GM21390 (cell line): Measurements from ENCODE around the gene AGAP9.
"Not testable (repeated sequence)": the region's sequence is repeated elsewhere in the genome, so short reads cannot be mapped to it uniquely, and the experiment has no call there.

ENCODE experiments used
- ATAC-seq: cut with Tn5 transposase; IDR thresholded peaks from one replicate; pipeline ENCODE4 v1.9.1; 2021; ENCODE audit not compliant: unreplicated experiment

AGAP9 gene

DNA sequence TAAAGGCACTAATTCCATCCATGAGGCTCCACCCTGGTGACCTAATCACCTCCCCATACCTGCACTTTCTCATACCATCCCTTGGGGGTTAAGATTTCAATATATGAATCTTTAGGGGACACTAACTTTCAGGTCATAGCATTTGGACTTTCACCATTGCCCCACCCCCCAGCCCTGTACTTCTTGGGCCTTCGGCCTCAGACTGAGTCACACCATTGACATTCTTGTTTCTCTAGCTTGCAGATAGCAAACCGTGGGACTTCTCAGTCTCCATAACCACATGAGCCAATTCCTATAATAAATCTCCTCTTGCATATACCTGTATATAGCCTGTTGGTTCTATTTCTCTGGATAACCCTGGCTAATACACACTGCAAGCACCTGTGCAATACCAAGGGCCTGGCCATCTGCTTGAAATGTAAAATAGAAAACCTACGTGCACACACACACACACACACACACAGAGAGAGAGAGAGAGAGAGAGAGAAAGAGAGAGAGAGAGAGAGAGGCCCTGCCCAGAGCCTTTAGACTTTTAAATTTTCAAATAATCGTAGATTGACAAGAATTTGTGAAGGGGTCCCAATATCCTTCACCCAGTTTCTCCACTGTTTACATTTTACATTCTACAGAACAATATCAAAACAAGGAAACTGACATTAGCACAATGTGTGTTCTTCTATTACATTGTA, 64.8 kb downstream of the AGAP9 start:
- no peak for ATAC-seq

GRCh38 chr10:47457826-47458225, 65.6 kb downstream of the AGAP9 start:
- no peak for ATAC-seq

DNA sequence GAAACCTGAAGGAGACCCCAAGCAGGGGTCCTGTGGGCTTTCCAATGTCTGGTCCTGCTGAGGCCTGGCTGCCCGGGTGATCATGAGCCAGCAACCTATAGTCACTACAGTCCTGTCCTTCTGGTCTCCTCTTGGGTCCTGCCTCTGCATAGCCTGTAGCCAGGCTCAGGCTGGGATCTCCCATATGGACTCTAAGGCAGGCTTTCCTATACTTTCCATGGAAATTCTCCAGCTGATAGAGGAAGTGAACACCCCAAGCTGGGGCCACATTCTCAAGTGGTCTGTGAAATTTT, 66.0 kb downstream of the AGAP9 start:
- ATAC-seq = no peak

DNA sequence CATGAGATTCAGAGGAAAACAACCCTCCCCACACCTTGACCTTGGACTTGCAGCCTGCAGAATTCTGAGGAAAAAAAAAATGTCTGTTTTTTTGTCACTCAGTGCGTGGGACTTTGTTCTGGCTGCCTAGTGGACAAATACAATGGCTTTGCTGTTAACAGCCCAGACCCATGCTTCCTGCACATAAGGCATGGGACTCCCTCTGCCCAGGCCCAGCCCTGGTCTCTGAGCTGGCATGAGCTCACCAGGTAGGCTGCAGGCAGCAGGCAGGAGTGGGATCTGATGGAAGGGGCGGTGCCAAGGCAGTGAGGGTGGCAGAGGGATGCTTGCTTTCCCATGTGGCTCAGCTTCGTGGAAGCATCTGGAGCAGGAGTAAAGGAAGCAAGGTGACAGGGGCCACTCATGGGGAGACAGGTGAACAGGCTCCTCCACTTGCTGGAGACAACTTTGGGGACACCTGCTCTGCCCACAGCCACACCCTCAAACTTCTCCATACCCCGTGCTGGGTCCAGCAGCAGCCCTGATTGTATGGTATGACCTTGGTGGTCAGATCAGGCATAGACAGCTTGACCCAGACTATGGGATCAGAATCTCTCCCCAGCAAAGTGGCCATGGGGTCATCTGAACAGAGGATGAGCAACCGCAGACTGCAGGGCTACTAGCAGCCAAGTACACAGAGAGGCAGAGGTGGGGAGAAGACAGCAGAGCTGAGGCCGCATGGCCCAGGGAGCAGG, 66.5 kb downstream of the AGAP9 start:
- ATAC-seq = no peak

DNA sequence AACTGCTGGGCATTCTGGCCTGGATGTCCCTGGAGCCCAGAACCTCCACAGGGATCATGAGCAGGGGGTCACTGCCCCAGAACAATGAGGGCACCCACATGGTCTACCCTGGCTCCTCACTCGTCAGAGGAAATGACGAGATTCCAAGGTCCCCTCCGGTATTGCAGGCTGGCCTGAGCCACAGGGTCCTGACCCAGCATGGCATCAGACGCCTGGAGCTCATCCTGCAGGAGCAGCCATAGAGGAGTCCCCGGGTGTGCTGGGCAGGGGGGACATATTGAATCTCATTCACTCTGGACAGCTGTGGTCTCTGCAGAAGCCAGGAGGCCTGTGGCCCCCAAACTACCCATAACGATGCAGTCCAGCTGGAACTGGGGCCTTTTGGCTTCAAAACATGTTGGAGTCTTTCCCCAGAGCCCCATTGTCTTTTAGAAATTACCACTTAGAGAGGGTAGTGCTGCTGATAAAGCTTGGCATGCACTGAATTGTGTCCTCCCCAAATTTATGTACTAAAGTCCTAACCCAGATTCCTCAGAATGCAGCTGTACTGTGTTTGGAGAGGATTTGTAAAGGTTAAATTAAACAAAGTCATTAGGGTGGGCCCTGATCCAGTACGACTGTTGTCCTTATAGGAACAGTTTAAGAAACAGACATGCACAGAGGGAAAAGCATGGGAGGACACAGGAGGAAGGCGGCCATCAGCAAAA, 67.2 kb downstream of the AGAP9 start:
- ATAC-seq = no peak

DNA sequence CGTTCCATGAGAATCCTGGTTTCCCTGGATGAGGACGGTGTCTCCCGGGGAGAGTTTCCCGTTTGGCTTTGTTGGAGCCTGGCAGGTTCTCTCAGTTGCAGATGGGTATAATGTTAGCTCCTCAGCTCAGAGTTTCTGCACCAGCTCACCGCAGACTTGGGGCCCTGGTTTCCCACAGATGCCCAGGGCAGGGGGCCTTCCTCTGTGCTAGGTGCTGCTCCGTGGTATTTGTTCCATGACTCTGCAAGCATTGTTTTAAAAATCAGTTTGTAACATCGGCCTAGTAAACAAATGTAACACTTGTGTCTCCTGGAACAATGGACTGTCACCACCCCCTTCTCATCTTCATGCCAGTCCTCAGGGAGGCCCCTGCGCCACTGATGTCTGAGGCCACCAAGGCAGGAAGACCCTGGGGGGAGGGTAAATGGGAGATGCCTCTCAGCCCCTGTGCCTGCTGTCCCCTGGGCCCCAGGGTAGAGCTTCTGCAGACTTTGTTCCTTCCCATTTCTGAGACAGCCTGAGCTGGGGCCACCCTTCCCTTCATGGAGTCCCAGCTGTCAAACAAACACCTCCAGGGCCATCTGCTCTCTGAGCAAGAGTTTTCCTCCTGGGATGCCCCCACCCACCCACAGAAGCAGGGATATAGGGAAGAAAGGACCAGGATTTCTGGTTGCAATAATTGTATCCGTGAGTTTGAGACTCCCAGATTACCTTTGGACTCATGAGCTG, 67.9 kb downstream of the AGAP9 start:
- not testable (repeated sequence) for ATAC-seq

DNA sequence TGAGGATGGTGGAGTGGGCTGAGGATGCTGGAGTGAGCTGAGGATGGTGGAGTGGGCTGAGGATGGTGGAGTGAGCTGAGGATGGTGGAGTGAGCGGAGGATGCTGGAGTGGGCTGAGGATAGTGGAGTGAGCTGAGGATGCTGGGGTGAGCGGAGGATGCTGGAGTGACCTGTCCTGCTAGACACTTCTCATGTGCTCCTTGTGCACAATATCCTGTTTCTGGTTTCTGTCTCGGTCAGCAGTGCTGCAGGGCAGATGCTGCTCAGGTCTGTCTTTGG, 68.7 kb downstream of the AGAP9 start:
- no peak for ATAC-seq

DNA sequence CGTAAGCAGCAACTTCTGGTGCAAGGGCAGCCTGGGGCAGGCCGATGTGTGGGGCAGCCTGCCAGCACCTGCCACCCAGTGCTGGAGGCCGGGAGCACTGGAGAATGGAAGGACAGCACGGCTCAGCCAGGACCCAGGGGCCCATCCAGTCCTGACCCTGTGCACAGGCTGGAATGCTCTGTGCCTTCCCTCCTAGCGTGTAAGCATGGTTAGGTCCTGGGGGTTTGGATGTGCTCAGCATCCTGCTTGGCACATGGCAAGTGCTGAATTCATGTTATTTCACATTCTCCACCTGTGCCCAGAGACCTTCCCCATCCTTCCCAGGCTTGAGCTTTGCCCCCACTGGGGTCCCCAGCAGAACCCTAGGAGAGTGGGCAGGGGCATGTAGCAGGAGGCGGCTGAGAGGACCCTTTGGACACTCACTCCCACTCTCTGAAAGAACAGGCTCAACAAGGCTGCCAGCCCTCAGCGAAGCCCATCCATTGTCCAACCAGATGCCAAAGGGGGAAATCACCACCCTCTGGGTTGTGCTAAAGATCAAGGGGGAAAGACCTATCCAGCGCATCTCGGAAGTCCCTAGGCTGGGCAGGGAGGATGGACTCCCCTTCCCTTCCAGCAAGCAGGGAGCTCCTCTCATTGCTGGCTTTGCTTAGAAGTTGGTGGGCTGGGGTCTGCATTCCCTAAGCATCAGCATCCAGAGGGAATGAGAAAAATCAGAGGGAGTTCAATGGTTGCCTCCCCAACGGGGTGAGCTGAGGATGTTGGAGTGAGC, 69.2 kb downstream of the AGAP9 start:
- no peak for ATAC-seq

DNA sequence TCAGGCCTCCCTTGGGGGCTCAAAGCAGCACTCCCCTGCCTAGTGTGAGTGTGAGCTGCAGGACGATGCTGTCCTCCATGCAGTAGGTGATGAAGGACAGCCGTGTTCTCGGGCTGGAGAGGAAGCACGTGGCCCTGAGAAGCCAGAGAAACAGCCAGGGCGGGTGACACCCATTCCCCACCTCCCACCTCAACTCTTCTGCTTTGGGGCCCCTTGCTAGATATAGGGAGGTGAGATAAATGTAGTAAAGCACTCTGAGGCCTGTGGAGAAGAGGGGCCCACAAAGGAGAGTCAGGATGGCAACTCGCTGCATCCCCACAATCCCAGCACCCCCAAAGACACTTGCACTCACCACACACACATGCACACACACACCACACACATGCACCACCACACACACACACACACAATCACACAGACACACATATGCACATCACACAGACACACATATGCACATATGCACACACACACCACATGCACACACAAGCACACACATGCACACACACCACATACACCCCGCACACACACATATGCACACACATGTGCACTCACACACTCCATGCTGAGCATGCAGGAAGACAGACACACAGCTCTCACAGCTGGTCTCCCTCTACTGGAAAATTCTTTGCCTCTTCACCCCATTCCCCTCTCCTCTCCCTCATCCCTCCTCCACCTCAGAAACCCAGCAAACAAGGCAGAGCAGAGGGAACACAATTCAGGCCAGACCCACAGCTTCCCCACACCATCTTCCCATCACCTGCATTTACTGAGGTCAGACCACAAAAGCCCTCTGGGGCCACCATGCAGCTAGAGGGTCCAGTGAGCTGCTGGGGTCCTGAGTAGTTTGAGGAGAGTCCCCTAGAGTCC, 70.1 kb downstream of the AGAP9 start:
- ATAC-seq = no peak

GRCh38 chr10:47452495-47453140, 70.8 kb downstream of the AGAP9 start:
- no peak for ATAC-seq

- no peak for ATAC-seq
Measured at GRCh38 chr10:47451998-47452494, 71.4 kb downstream of the AGAP9 start.
